GM12878 (cell line): ENCODE results near the gene SLC30A4. TPM values are rescaled to one million over a fixed set of nuclear protein-coding genes. Genes with fewer than 3 reads are reported as not detected.

Experiments used
- ESRRA ChIP-seq: IDR thresholded peaks from 2 replicates; pipeline ENCODE4 v1.6.1; 2012; ENCODE audit warnings: mild to moderate bottlenecking, low read length, improper control_type of control experiment
- FOXM1 ChIP-seq: IDR thresholded peaks from 2 replicates; pipeline ENCODE4 v1.6.1; 2012; ENCODE audit warnings: low read depth, mild to moderate bottlenecking, inconsistent platforms, low read length, moderate library complexity
- HDGF ChIP-seq: fragments of 450-650 bp; IDR thresholded peaks from 2 replicates; pipeline ENCODE4 v1.6.1; 2016; ENCODE audit warnings: antibody characterized with exemption
- NBN ChIP-seq: fragments of 450-650 bp; IDR thresholded peaks from 2 replicates; pipeline ENCODE4 v1.6.1; 2016
- NR2C2 ChIP-seq: IDR thresholded peaks from 2 replicates; pipeline ENCODE4 v1.6.1; 2011; ENCODE audit warnings: borderline replicate concordance, low read depth; ENCODE audit not compliant: control insufficient read depth, insufficient read length
- POLR2AphosphoS2 ChIP-seq: IDR thresholded peaks from 2 replicates; pipeline ENCODE4 v1.6.1; 2011; ENCODE audit warnings: low read depth, mild to moderate bottlenecking, low read length, improper control_type of control experiment, moderate library complexity
- POLR2AphosphoS5 ChIP-seq: IDR thresholded peaks from 2 replicates; pipeline ENCODE4 v1.6.1; 2011; ENCODE audit warnings: mild to moderate bottlenecking, low read length, inconsistent platforms
- POU2F2 ChIP-seq: IDR thresholded peaks from 3 replicates; pipeline ENCODE4 v1.6.1; 2011; ENCODE audit warnings: low read depth, mild to moderate bottlenecking, low read length, borderline replicate concordance
- RAD21 ChIP-seq: IDR thresholded peaks from 2 replicates; pipeline ENCODE4 v1.6.1; 2011; ENCODE audit warnings: mild to moderate bottlenecking, low read depth, low read length, moderate library complexity; ENCODE audit not compliant: insufficient read depth
- RELA ChIP-seq: fragments of 450-650 bp; IDR thresholded peaks from 2 replicates; pipeline ENCODE4 v1.8.0; 2014; ENCODE audit warnings: borderline replicate concordance; ENCODE audit not compliant: partially characterized antibody
- RFX5 ChIP-seq: IDR thresholded peaks from 2 replicates; pipeline ENCODE4 v1.6.1; 2011; ENCODE audit warnings: low read depth, low read length, improper control_type of control experiment
- TAF1 ChIP-seq: IDR thresholded peaks from 2 replicates; pipeline ENCODE4 v1.6.1; 2011; ENCODE audit warnings: mild to moderate bottlenecking, low read depth, low read length, borderline replicate concordance
- TARDBP ChIP-seq: IDR thresholded peaks from 2 replicates; pipeline ENCODE4 v1.6.1; 2016; ENCODE audit warnings: borderline replicate concordance
- TBL1XR1 ChIP-seq: IDR thresholded peaks from 2 replicates; pipeline ENCODE4 v1.6.1; 2012; ENCODE audit warnings: low read depth, low read length, improper control_type of control experiment
- YY1 ChIP-seq: IDR thresholded peaks from 2 replicates; pipeline ENCODE4 v1.6.1; 2011; ENCODE audit warnings: low read depth, mild to moderate bottlenecking, low read length
- ZNF622 ChIP-seq: fragments of 450-650 bp; IDR thresholded peaks from 2 replicates; pipeline ENCODE4 v1.6.1; 2017; ENCODE audit warnings: mild to moderate bottlenecking, inconsistent platforms
- ZSCAN29 ChIP-seq: fragments of 450-650 bp; IDR thresholded peaks from 2 replicates; pipeline ENCODE4 v1.6.1; 2017; ENCODE audit warnings: mild to moderate bottlenecking, moderate library complexity
- polyA plus RNA-seq, 11 experiments: library from polyadenylated mRNA; depleted of rRNA in 4 of 11; unstranded in 6 of 11; stranded (reverse) in 5 of 11; fragments of >200 nt; fragmentation: Nextera tagmentation in 4 of 11; fragmentation: Illumina TruSeq in 1 of 11; extraction: Ambion mirVana in 4 of 11; extraction: Trizol in 1 of 11; gene quantifications; 1 replicate in 1 of 11; 2 replicates in 10 of 11; pipeline versions ENCODE4 v1.2.1 to v1.2.3, GENCODE V29; 2011 to 2016; ENCODE audit warnings: inconsistent platforms in 2 of 11, missing spikeins in 2 of 11, low read depth in 1 of 11
- total RNA-seq, 4 experiments: library from RNA; depleted of rRNA in 3 of 4; stranded (reverse); fragments of >200 nt in 3 of 4; fragmentation: Illumina TruSeq in 1 of 4; extraction: Trizol in 1 of 4; gene quantifications; 2 replicates each; pipeline versions ENCODE4 v1.2.1 to v1.2.3, GENCODE V29; 2013 to 2021
- TF ChIP-seq, protein P1 (sequence below): IDR thresholded peaks from 2 replicates; pipeline ENCODE4 v1.6.1; 2012; ENCODE audit warnings: low read depth, low read length, improper control_type of control experiment
- TF ChIP-seq, protein P2 (sequence below): fragments of 450-650 bp; IDR thresholded peaks from 2 replicates; pipeline ENCODE4 v1.6.1; 2017; ENCODE audit warnings: low read depth, mild to moderate bottlenecking, moderate library complexity
- TF ChIP-seq, protein P3 (sequence below): IDR thresholded peaks from 2 replicates; pipeline ENCODE4 v1.6.1; 2012; ENCODE audit warnings: mild to moderate bottlenecking, low read depth, low read length
- TF ChIP-seq, protein P4 (sequence below): fragments of 450-650 bp; IDR thresholded peaks from 2 replicates; pipeline ENCODE4 v1.6.1; 2017; ENCODE audit warnings: mild to moderate bottlenecking

SLC30A4 gene
- total and polyA plus RNA-seq, 10 of the 15 experiments (the other 5 are each of a cell fraction or from before 2014, with no cell fraction given) = 0.05 to 0.31 (median 0.20) TPM

DNA sequence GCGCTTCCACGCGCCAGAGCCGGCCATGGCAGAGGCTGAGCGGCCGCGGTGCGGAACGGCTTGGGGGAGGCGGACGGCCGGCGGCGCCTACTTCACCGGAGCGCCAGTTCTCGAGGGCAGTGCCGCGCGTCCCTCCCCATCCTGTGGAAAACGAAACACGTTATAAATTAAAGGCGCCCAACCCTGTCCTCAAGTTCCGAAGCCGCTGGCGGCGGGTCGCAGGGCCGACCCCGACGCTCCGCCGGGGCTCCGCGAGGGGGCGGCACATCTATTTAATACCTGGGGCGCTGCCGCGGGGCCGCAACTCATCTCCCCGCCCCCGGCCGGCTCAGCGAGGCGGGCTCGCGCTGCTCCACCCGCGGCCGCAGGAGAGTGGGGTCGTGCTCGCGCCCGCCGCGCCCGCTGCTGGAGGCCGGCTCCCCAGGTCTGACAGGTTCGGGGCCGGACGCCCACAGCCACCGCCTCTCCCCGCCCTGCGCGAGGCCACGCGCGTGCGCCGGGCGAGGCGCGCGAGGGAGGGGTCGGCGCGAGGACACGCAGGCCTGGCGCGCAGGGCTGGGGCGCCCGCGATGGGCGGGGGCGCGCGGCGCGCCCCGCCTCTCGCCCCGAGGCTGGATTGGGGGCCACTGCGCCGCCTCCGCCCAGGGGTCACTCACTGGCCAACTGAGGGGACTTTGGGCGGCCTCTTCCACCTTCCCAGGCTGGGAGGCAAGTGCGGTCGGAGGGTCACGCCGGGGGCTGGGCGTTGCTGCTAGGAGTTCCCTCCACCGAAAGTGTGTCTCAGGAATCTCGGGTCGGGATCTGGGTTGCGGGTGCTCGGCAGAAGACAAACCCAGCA is at the start of gene SLC30A4 (continued):
- TF ChIP-seq TAF1 = no peak
- TF ChIP-seq TARDBP = no peak
- no peak for TF ChIP-seq RFX5
- no peak for TF ChIP-seq ESRRA
- TF ChIP-seq, protein P1, sequence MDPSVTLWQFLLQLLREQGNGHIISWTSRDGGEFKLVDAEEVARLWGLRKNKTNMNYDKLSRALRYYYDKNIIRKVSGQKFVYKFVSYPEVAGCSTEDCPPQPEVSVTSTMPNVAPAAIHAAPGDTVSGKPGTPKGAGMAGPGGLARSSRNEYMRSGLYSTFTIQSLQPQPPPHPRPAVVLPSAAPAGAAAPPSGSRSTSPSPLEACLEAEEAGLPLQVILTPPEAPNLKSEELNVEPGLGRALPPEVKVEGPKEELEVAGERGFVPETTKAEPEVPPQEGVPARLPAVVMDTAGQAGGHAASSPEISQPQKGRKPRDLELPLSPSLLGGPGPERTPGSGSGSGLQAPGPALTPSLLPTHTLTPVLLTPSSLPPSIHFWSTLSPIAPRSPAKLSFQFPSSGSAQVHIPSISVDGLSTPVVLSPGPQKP = no peak
- TF ChIP-seq NR2C2 = no peak
- TF ChIP-seq, protein P2, sequence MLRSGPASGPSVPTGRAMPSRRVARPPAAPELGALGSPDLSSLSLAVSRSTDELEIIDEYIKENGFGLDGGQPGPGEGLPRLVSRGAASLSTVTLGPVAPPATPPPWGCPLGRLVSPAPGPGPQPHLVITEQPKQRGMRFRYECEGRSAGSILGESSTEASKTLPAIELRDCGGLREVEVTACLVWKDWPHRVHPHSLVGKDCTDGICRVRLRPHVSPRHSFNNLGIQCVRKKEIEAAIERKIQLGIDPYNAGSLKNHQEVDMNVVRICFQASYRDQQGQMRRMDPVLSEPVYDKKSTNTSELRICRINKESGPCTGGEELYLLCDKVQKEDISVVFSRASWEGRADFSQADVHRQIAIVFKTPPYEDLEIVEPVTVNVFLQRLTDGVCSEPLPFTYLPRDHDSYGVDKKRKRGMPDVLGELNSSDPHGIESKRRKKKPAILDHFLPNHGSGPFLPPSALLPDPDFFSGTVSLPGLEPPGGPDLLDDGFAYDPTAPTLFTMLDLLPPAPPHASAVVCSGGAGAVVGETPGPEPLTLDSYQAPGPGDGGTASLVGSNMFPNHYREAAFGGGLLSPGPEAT = no peak
- no peak for TF ChIP-seq ZSCAN29
- TF ChIP-seq FOXM1 = no peak
- TF ChIP-seq, protein P3, sequence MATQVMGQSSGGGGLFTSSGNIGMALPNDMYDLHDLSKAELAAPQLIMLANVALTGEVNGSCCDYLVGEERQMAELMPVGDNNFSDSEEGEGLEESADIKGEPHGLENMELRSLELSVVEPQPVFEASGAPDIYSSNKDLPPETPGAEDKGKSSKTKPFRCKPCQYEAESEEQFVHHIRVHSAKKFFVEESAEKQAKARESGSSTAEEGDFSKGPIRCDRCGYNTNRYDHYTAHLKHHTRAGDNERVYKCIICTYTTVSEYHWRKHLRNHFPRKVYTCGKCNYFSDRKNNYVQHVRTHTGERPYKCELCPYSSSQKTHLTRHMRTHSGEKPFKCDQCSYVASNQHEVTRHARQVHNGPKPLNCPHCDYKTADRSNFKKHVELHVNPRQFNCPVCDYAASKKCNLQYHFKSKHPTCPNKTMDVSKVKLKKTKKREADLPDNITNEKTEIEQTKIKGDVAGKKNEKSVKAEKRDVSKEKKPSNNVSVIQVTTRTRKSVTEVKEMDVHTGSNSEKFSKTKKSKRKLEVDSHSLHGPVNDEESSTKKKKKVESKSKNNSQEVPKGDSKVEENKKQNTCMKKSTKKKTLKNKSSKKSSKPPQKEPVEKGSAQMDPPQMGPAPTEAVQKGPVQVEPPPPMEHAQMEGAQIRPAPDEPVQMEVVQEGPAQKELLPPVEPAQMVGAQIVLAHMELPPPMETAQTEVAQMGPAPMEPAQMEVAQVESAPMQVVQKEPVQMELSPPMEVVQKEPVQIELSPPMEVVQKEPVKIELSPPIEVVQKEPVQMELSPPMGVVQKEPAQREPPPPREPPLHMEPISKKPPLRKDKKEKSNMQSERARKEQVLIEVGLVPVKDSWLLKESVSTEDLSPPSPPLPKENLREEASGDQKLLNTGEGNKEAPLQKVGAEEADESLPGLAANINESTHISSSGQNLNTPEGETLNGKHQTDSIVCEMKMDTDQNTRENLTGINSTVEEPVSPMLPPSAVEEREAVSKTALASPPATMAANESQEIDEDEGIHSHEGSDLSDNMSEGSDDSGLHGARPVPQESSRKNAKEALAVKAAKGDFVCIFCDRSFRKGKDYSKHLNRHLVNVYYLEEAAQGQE = no peak
- no peak for TF ChIP-seq RAD21
- TF ChIP-seq TBL1XR1 = no peak
- TF ChIP-seq POLR2AphosphoS5 = no peak
- no peak for TF ChIP-seq HDGF
- TF ChIP-seq NBN = no peak
- no peak for TF ChIP-seq YY1
- TF ChIP-seq POU2F2 = no peak
- TF ChIP-seq ZNF622 = no peak
- TF ChIP-seq RELA = no peak
- no peak for TF ChIP-seq POLR2AphosphoS2
- TF ChIP-seq, protein P4, sequence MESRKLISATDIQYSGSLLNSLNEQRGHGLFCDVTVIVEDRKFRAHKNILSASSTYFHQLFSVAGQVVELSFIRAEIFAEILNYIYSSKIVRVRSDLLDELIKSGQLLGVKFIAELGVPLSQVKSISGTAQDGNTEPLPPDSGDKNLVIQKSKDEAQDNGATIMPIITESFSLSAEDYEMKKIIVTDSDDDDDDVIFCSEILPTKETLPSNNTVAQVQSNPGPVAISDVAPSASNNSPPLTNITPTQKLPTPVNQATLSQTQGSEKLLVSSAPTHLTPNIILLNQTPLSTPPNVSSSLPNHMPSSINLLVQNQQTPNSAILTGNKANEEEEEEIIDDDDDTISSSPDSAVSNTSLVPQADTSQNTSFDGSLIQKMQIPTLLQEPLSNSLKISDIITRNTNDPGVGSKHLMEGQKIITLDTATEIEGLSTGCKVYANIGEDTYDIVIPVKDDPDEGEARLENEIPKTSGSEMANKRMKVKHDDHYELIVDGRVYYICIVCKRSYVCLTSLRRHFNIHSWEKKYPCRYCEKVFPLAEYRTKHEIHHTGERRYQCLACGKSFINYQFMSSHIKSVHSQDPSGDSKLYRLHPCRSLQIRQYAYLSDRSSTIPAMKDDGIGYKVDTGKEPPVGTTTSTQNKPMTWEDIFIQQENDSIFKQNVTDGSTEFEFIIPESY = no peak
